MCF 10A (cell line): ENCODE data around the gene RERE. TPM values are rescaled to one million over a fixed set of nuclear protein-coding genes. Genes with fewer than 3 reads are reported as not detected.

Experiments
- BruUV-seq: library from RNA; stranded (reverse); fragments of 400-500 nt; replicated peaks from 2 replicates; lab custom pipeline; 2021; lab: Mats Ljungman, UMichigan
- CTCF ChIA-PET: fragments of 300-600 bp; sonication (Branson Sonifier 250); formaldehyde crosslinking; extraction: SDS; loops from one replicate; lab custom pipeline; 2021; ENCODE audit warnings: antibody characterized with exemption, inconsistent platforms; lab: Yijun Ruan, JAX
- POLR2A ChIA-PET: fragments of 300-600, 350-650 bp; sonication (Branson Sonifier 250); formaldehyde crosslinking; extraction: SDS; loops from one replicate; lab custom pipeline; 2020; ENCODE audit warnings: antibody characterized with exemption, inconsistent platforms; lab: Yijun Ruan, JAX
- DNase-seq: peaks from one replicate; pipeline ENCODE4 v3.0.0-alpha.2; 2018; ENCODE audit not compliant: unreplicated experiment
- H3K27ac Mint-ChIP-seq: one replicate; pipeline ENCODE4 v1.8.0; 2022; ENCODE audit warnings: mild to moderate bottlenecking, low read depth, mixed read lengths; ENCODE audit not compliant: unreplicated experiment
- H3K27me3 Mint-ChIP-seq: one replicate; pipeline ENCODE4 v1.8.0; 2022; ENCODE audit warnings: mixed read lengths; ENCODE audit not compliant: insufficient read depth, unreplicated experiment
- H3K36me3 Mint-ChIP-seq: one replicate; pipeline ENCODE4 v1.8.0; 2022; ENCODE audit warnings: mild to moderate bottlenecking, moderate library complexity, mixed read lengths; ENCODE audit not compliant: insufficient read depth, unreplicated experiment
- H3K4me1 Mint-ChIP-seq: one replicate; pipeline ENCODE4 v1.8.0; 2022; ENCODE audit warnings: mixed read lengths; ENCODE audit not compliant: insufficient read depth, unreplicated experiment
- H3K4me3 Mint-ChIP-seq: one replicate; pipeline ENCODE4 v1.8.0; 2022; ENCODE audit warnings: mild to moderate bottlenecking, moderate library complexity, mixed read lengths; ENCODE audit not compliant: unreplicated experiment
- H3K9me3 Mint-ChIP-seq: one replicate; pipeline ENCODE4 v1.8.0; 2022; ENCODE audit warnings: mixed read lengths; ENCODE audit not compliant: unreplicated experiment
- intact Hi-C: fragments of 100-400 bp; cut with micrococcal nuclease; formaldehyde crosslinking; loops from 2 replicates; pipeline ENCODE4 v1.14.1; 2022
- total RNA-seq: library from RNA; stranded (reverse); gene quantifications from 2 replicates; pipeline ENCODE4 v1.2.3, GENCODE V29; 2022
- TF ChIP-seq, protein P1 (sequence below): fragments of 200-600 bp; IDR thresholded peaks from one replicate; pipeline ENCODE4 v1.8.0; 2022; ENCODE audit warnings: antibody characterized with exemption, mild to moderate bottlenecking; ENCODE audit not compliant: unreplicated experiment

RERE gene
- total RNA-seq, 1 experiment from 2014 or later: 48.4 TPM

DNA sequence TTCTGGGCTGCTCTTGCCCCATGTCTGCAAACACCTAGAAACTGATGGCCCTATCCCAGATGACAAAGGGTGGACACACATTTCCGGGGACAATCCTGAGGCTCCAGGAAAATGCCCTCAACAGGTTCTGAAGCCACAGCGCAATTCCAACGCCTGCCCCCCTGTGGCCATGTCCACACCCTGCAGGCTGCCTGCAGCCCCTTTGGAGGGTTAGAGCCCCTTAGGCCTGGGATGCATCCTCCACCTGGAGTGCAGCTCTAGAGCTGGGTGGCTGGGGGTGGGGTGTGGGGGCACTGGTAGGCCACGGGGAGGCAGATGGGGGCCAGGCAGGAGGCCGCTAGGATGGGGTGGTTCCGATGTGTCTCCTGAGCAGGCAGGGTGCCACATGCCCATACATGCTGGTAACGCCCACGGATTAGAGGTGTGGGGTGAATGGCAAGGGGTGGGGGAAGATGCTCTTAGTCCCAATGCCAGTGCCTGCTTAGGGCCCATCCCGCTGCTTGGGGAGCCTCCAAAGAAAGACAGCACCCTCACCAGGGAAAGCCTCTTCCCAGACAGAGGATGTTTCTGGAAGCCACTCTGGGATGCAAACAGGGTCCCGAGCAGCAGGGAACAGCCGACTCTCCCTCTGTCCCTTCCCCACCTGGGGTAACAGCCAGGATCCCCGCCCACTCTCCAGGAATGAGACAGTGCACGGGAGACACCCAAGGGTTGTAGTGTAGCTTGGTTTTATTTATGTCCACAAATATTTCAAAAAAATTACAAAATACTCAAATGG lies 465.6 kb downstream of the RERE start:
- no peaks in the 10 kb centered on the region for H3K9me3 Mint-ChIP-seq
- intact Hi-C loops: no loop called here
- no peaks in the 10 kb centered on the region for H3K27me3 Mint-ChIP-seq
- BruUV-seq: no TSS peak
- TF ChIP-seq, protein P1, sequence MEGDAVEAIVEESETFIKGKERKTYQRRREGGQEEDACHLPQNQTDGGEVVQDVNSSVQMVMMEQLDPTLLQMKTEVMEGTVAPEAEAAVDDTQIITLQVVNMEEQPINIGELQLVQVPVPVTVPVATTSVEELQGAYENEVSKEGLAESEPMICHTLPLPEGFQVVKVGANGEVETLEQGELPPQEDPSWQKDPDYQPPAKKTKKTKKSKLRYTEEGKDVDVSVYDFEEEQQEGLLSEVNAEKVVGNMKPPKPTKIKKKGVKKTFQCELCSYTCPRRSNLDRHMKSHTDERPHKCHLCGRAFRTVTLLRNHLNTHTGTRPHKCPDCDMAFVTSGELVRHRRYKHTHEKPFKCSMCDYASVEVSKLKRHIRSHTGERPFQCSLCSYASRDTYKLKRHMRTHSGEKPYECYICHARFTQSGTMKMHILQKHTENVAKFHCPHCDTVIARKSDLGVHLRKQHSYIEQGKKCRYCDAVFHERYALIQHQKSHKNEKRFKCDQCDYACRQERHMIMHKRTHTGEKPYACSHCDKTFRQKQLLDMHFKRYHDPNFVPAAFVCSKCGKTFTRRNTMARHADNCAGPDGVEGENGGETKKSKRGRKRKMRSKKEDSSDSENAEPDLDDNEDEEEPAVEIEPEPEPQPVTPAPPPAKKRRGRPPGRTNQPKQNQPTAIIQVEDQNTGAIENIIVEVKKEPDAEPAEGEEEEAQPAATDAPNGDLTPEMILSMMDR: peak; percentile 53
- ChIA-PET CTCF (interaction anchor here (0.6 to 1.8 kb wide), 9 partner anchors 9 to 456 kb away, joined by 3 to 7 read pairs (median 3); no protein-coding TSS in a partner anchor), POLR2A (interaction anchor here (0.7 to 1.2 kb wide), 2 partner anchors 33 to 390 kb away, joined by 3 to 4 read pairs; partner anchors contain the start of gene PARK7)
- no peak overlapping the region for H3K27ac Mint-ChIP-seq
- no peak overlapping the region for H3K4me3 Mint-ChIP-seq
- DNase-seq: peak; percentile 59
- H3K4me1 Mint-ChIP-seq: peaks cover 13% of the 10 kb centered on the region
- peaks cover 54% of the 10 kb centered on the region for H3K36me3 Mint-ChIP-seq

DNA sequence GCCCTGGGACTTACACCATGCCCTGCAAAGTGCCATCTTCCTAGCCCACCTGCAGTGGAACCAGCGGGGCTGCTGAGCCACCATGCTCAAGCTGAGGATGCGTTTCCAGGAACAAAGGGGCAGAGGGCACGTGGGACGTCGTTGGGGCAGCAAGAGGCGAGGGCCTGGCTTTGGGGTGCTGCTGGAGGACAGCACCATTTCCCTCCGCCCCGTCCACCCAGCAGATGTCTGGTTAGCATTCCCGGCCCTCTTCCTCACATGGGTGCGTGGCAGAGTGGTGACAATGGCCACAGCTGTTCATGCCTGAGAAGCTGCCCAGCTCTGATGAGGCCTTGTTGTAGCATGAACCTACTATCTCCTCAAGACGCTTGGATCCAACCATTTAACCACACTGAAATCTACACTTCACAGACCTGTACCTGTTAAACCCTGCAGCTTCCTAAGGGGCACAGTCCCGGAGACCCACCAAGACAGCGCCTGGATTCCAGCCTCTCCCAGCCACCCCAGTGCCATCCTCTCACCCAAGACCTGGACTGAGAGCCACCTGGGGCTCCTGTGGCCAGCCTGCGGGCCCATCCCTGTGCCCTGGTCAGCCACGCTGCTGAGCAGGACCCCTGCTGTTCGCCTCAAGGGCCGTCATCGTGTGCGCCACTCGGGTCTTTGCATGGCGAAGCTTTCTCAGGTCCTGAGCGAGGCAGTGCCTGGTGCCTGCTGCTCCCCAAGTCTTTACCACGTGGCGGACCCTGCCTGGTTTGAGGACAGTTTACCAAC lies 466.3 kb downstream of the RERE start:
- ChIA-PET CTCF (interaction anchor here (0.5 to 2.5 kb wide), 13 partner anchors 9 to 456 kb away, joined by 3 to 23 read pairs (median 4); no protein-coding TSS in a partner anchor), POLR2A (interaction anchor here (0.6 to 1.2 kb wide), 5 partner anchors 34 to 390 kb away, joined by 3 to 4 read pairs (median 3); partner anchors contain the start of gene PARK7)
- Mint-ChIP-seq H3K9me3 (no peaks in the 10 kb centered on the region), H3K4me3 (no peak overlapping the region), H3K4me1 (peaks cover 11% of the 10 kb centered on the region), H3K27ac (no peak overlapping the region), H3K27me3 (no peaks in the 10 kb centered on the region), H3K36me3 (peaks cover 51% of the 10 kb centered on the region)
- BruUV-seq: no TSS peak
- no peak for DNase-seq
- intact Hi-C loops: no loop called here
- TF ChIP-seq, protein P1: no peak

DNA sequence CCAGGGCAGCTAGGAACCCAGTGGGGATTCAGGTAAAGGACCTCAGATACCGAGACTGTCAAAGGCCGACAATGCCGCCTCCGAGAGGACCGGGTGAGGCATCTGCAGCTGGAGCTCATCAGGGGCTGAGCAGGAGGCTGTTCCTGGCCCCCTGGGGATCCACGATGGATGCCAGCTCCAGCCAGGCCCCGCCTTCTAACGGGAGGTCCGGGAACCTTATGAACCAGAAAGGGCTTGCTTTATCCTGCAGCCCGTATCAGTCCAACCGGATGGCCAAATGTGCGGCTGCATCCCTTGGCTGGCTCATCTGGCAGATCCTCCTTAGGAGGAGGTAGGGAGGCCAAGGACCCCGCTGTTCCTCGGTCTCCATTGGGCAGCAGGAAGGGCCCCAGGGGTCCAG lies 467.5 kb downstream of the RERE start:
- Mint-ChIP-seq H3K4me3 (no peak overlapping the region), H3K36me3 (peaks cover 42% of the 10 kb centered on the region), H3K9me3 (peaks cover 3% of the 10 kb centered on the region), H3K4me1 (peaks cover 12% of the 10 kb centered on the region), H3K27me3 (peaks cover 4% of the 10 kb centered on the region), H3K27ac (no peak overlapping the region)
- ChIA-PET CTCF (interaction anchor here (0.5 to 2.5 kb wide), 18 partner anchors 8 to 682 kb away, joined by 3 to 23 read pairs (median 4); no protein-coding TSS in a partner anchor), POLR2A (interaction anchor here (0.6 to 1.6 kb wide), 5 partner anchors 35 to 377 kb away, joined by 3 to 4 read pairs (median 3); no protein-coding TSS in a partner anchor)
- intact Hi-C loops: loop anchor here (1.0 to 2.0 kb wide), 3 partner anchors 36 to 375 kb away; no protein-coding TSS in a partner anchor
- TF ChIP-seq, protein P1: no peak
- BruUV-seq: no TSS peak
- DNase-seq: no peak
